ENCODE data around the gene KLRD1.
"Not testable (repeated sequence)": the region's sequence is repeated elsewhere in the genome, so short reads cannot be mapped to it uniquely, and the experiment has no call there.

Gene KLRD1

GRCh38 chr12:10291030-10291429, 16.6 kb upstream of the KLRD1 start:
- Histone ChIP-seq H3K9ac (ENCODE audit: low read depth in 1 of 2, low read length in 2 of 2) (no peak overlapping the region), H3K36me3 (ENCODE audit: control insufficient read depth in 2 of 2, insufficient read depth in 2 of 2, low read length in 2 of 2) (no peaks in the 10 kb centered on the region), H3K4me1 (ENCODE audit: control insufficient read depth in 2 of 2, insufficient read depth in 2 of 2, low read length in 2 of 2) (no peaks in the 10 kb centered on the region), H3K4me3 (ENCODE audit: low read length in 2 of 2) (no peak overlapping the region), H3K27me3 (ENCODE audit: control insufficient read depth in 2 of 2, insufficient read depth in 2 of 2, low read length in 2 of 2) (no peaks in the 10 kb centered on the region), H3K9me3 (ENCODE audit: control insufficient read depth in 2 of 2, low read length in 2 of 2) (no peaks in the 10 kb centered on the region), H3K27ac (ENCODE audit: low read depth in 2 of 2, low read length in 2 of 2) (no peak overlapping the region)

GRCh38 chr12:10293151-10293550, 14.5 kb upstream of the KLRD1 start:
- H3K9me3 ChIP-seq (ENCODE audit: control insufficient read depth in 2 of 2, low read length in 2 of 2): no peaks in the 10 kb centered on the region
- H3K9ac ChIP-seq (ENCODE audit: low read depth in 1 of 2, low read length in 2 of 2): no peak overlapping the region
- H3K36me3 ChIP-seq (ENCODE audit: control insufficient read depth in 2 of 2, insufficient read depth in 2 of 2, low read length in 2 of 2): no peaks in the 10 kb centered on the region
- H3K4me3 ChIP-seq (ENCODE audit: low read length in 2 of 2): no peak overlapping the region
- H3K27ac ChIP-seq (ENCODE audit: low read depth in 2 of 2, low read length in 2 of 2): no peak overlapping the region
- no peaks in the 10 kb centered on the region for H3K27me3 ChIP-seq (ENCODE audit: control insufficient read depth in 2 of 2, insufficient read depth in 2 of 2, low read length in 2 of 2)
- H3K4me1 ChIP-seq (ENCODE audit: control insufficient read depth in 2 of 2, insufficient read depth in 2 of 2, low read length in 2 of 2): no peaks in the 10 kb centered on the region

GRCh38 chr12:10293570-10294227, 14.0 kb upstream of the KLRD1 start:
- Histone ChIP-seq H3K36me3 (ENCODE audit: control insufficient read depth in 2 of 2, insufficient read depth in 2 of 2, low read length in 2 of 2) (no peaks in the 10 kb centered on the region), H3K9ac (ENCODE audit: low read depth in 1 of 2, low read length in 2 of 2) (no peak overlapping the region), H3K4me3 (ENCODE audit: low read length in 2 of 2) (no peak overlapping the region), H3K4me1 (ENCODE audit: control insufficient read depth in 2 of 2, insufficient read depth in 2 of 2, low read length in 2 of 2) (no peaks in the 10 kb centered on the region), H3K9me3 (ENCODE audit: control insufficient read depth in 2 of 2, low read length in 2 of 2) (no peaks in the 10 kb centered on the region), H3K27me3 (ENCODE audit: control insufficient read depth in 2 of 2, insufficient read depth in 2 of 2, low read length in 2 of 2) (no peaks in the 10 kb centered on the region), H3K27ac (ENCODE audit: low read depth in 2 of 2, low read length in 2 of 2) (no peak overlapping the region)

- Histone ChIP-seq H3K27me3 (ENCODE audit: control insufficient read depth in 2 of 2, insufficient read depth in 2 of 2, low read length in 2 of 2) (no peaks in the 10 kb centered on the region), H3K36me3 (ENCODE audit: control insufficient read depth in 2 of 2, insufficient read depth in 2 of 2, low read length in 2 of 2) (no peaks in the 10 kb centered on the region), H3K4me1 (ENCODE audit: control insufficient read depth in 2 of 2, insufficient read depth in 2 of 2, low read length in 2 of 2) (no peaks in the 10 kb centered on the region), H3K27ac (ENCODE audit: low read depth in 2 of 2, low read length in 2 of 2) (no peak overlapping the region), H3K9ac (ENCODE audit: low read depth in 1 of 2, low read length in 2 of 2) (no peak overlapping the region), H3K4me3 (ENCODE audit: low read length in 2 of 2) (no peak overlapping the region), H3K9me3 (ENCODE audit: control insufficient read depth in 2 of 2, low read length in 2 of 2) (no peaks in the 10 kb centered on the region)
Observed at GRCh38 chr12:10301103-10301502, 6.6 kb upstream of the KLRD1 start.

- Histone ChIP-seq H3K4me3 (ENCODE audit: low read length in 2 of 2) (no peak overlapping the region), H3K27ac (ENCODE audit: low read depth in 2 of 2, low read length in 2 of 2) (no peak overlapping the region), H3K27me3 (ENCODE audit: control insufficient read depth in 2 of 2, insufficient read depth in 2 of 2, low read length in 2 of 2) (no peaks in the 10 kb centered on the region), H3K4me1 (ENCODE audit: control insufficient read depth in 2 of 2, insufficient read depth in 2 of 2, low read length in 2 of 2) (no peaks in the 10 kb centered on the region), H3K9ac (ENCODE audit: low read depth in 1 of 2, low read length in 2 of 2) (no peak overlapping the region), H3K9me3 (ENCODE audit: control insufficient read depth in 2 of 2, low read length in 2 of 2) (no peaks in the 10 kb centered on the region), H3K36me3 (ENCODE audit: control insufficient read depth in 2 of 2, insufficient read depth in 2 of 2, low read length in 2 of 2) (no peaks in the 10 kb centered on the region)
Observed at GRCh38 chr12:10304161-10304574, 3.5 kb upstream of the KLRD1 start.

- H3K4me3 ChIP-seq (ENCODE audit: low read length in 2 of 2): no peak overlapping the region
- H3K4me1 ChIP-seq (ENCODE audit: control insufficient read depth in 2 of 2, insufficient read depth in 2 of 2, low read length in 2 of 2): no peaks in the 10 kb centered on the region
- no peak overlapping the region for H3K9ac ChIP-seq (ENCODE audit: low read depth in 1 of 2, low read length in 2 of 2)
- H3K36me3 ChIP-seq (ENCODE audit: control insufficient read depth in 2 of 2, insufficient read depth in 2 of 2, low read length in 2 of 2): no peaks in the 10 kb centered on the region
- H3K9me3 ChIP-seq (ENCODE audit: control insufficient read depth in 2 of 2, low read length in 2 of 2): no peaks in the 10 kb centered on the region
- H3K27me3 ChIP-seq (ENCODE audit: control insufficient read depth in 2 of 2, insufficient read depth in 2 of 2, low read length in 2 of 2): no peaks in the 10 kb centered on the region
- H3K27ac ChIP-seq (ENCODE audit: low read depth in 2 of 2, low read length in 2 of 2): no peak overlapping the region
Observed at GRCh38 chr12:10305411-10305810, 2.3 kb upstream of the KLRD1 start.

GRCh38 chr12:10310926-10311720, 3.5 kb downstream of the KLRD1 start:
- H3K4me1 ChIP-seq (ENCODE audit: control insufficient read depth in 2 of 2, insufficient read depth in 2 of 2, low read length in 2 of 2): no peaks in the 10 kb centered on the region
- no peak overlapping the region for H3K9ac ChIP-seq (ENCODE audit: low read depth in 1 of 2, low read length in 2 of 2)
- no peaks in the 10 kb centered on the region for H3K9me3 ChIP-seq (ENCODE audit: control insufficient read depth in 2 of 2, low read length in 2 of 2)
- H3K27me3 ChIP-seq (ENCODE audit: control insufficient read depth in 2 of 2, insufficient read depth in 2 of 2, low read length in 2 of 2): no peaks in the 10 kb centered on the region
- H3K4me3 ChIP-seq (ENCODE audit: low read length in 2 of 2): no peak overlapping the region
- no peaks in the 10 kb centered on the region for H3K36me3 ChIP-seq (ENCODE audit: control insufficient read depth in 2 of 2, insufficient read depth in 2 of 2, low read length in 2 of 2)
- H3K27ac ChIP-seq (ENCODE audit: low read depth in 2 of 2, low read length in 2 of 2): no peak overlapping the region

- no peaks in the 10 kb centered on the region for H3K27me3 ChIP-seq (ENCODE audit: control insufficient read depth in 2 of 2, insufficient read depth in 2 of 2, low read length in 2 of 2)
- H3K4me1 ChIP-seq (ENCODE audit: control insufficient read depth in 2 of 2, insufficient read depth in 2 of 2, low read length in 2 of 2): no peaks in the 10 kb centered on the region
- H3K27ac ChIP-seq (ENCODE audit: low read depth in 2 of 2, low read length in 2 of 2): no peak overlapping the region
- no peaks in the 10 kb centered on the region for H3K36me3 ChIP-seq (ENCODE audit: control insufficient read depth in 2 of 2, insufficient read depth in 2 of 2, low read length in 2 of 2)
- no peak overlapping the region for H3K4me3 ChIP-seq (ENCODE audit: low read length in 2 of 2)
- no peaks in the 10 kb centered on the region for H3K9me3 ChIP-seq (ENCODE audit: control insufficient read depth in 2 of 2, low read length in 2 of 2)
- no peak overlapping the region for H3K9ac ChIP-seq (ENCODE audit: low read depth in 1 of 2, low read length in 2 of 2)
Observed at GRCh38 chr12:10319388-10319787, 11.7 kb downstream of the KLRD1 start.

- H3K4me3 ChIP-seq (ENCODE audit: low read length in 2 of 2): no peak overlapping the region
- H3K4me1 ChIP-seq (ENCODE audit: control insufficient read depth in 2 of 2, insufficient read depth in 2 of 2, low read length in 2 of 2): no peaks in the 10 kb centered on the region
- H3K9me3 ChIP-seq (ENCODE audit: control insufficient read depth in 2 of 2, low read length in 2 of 2): no peaks in the 10 kb centered on the region
- H3K27ac ChIP-seq (ENCODE audit: low read depth in 2 of 2, low read length in 2 of 2): no peak overlapping the region
- no peaks in the 10 kb centered on the region for H3K36me3 ChIP-seq (ENCODE audit: control insufficient read depth in 2 of 2, insufficient read depth in 2 of 2, low read length in 2 of 2)
- H3K27me3 ChIP-seq (ENCODE audit: control insufficient read depth in 2 of 2, insufficient read depth in 2 of 2, low read length in 2 of 2): no peaks in the 10 kb centered on the region
- H3K9ac ChIP-seq (ENCODE audit: low read depth in 1 of 2, low read length in 2 of 2): no peak overlapping the region
Observed at GRCh38 chr12:10320643-10321042, 13.0 kb downstream of the KLRD1 start.

GRCh38 chr12:10328691-10329090, 21.0 kb downstream of the KLRD1 start:
- H3K36me3 ChIP-seq (ENCODE audit: control insufficient read depth in 2 of 2, insufficient read depth in 2 of 2, low read length in 2 of 2); H3K9me3 ChIP-seq (ENCODE audit: control insufficient read depth in 2 of 2, low read length in 2 of 2); H3K27me3 ChIP-seq (ENCODE audit: control insufficient read depth in 2 of 2, insufficient read depth in 2 of 2, low read length in 2 of 2); H3K27ac ChIP-seq (ENCODE audit: low read depth in 2 of 2, low read length in 2 of 2); H3K4me1 ChIP-seq (ENCODE audit: control insufficient read depth in 2 of 2, insufficient read depth in 2 of 2, low read length in 2 of 2); H3K4me3 ChIP-seq (ENCODE audit: low read length in 2 of 2); H3K9ac ChIP-seq (ENCODE audit: low read depth in 1 of 2, low read length in 2 of 2): not testable (repeated sequence)

Data from mucosa of rectum (tissue), 2 donors.